Jurkat, Clone E6-1 (cell line): ENCODE data around the gene MT1X.
"Not testable (repeated sequence)": the region's sequence is repeated elsewhere in the genome, so short reads cannot be mapped to it uniquely, and the experiment has no call there.

Source experiments
- DNase-seq: peaks from one replicate; pipeline ENCODE4 v3.0.0-alpha.2; 2011; ENCODE audit warnings: low read depth, low spot score
- H3K4me3 ChIP-seq: 2 replicates; pipeline ENCODE4 v1.5.1; 2011; ENCODE audit warnings: mild to moderate bottlenecking, low read length, control low read depth, moderate library complexity

MT1X gene

GRCh38 chr16:56651586-56651985 lies 30.7 kb upstream of the MT1X start, which contains the start of gene MT1B:
Gene MT1B (plus strand): TSS chr16:56651886. CDS start chr16:56651954, 68 bp downstream.
- DNase-seq, result no peak
- H3K4me3 ChIP-seq, result no peak within 1 kb of the TSS

GRCh38 chr16:56652600-56652999 lies 29.7 kb upstream of the MT1X start:
- H3K4me3 ChIP-seq, result no peak overlapping the region
- DNase-seq, result no peak

GRCh38 chr16:56653218-56653617 lies 29.1 kb upstream of the MT1X start:
- DNase-seq, result no peak
- H3K4me3 ChIP-seq, result no peak overlapping the region

- H3K4me3 ChIP-seq, result peak within 1 kb of the TSS; percentile 50
- no peak for DNase-seq
Measured at GRCh38 chr16:56657555-56658326, 24.5 kb upstream of the MT1X start, which contains the start of gene MT1F. Gene MT1F (plus strand): TSS chr16:56657959. CDS start chr16:56658059, 100 bp downstream.

GRCh38 chr16:56658327-56658875 lies 23.9 kb upstream of the MT1X start:
- no peak overlapping the region; the same call in 1 of the 2 replicates for H3K4me3 ChIP-seq

GRCh38 chr16:56662357-56663354 lies 19.6 kb upstream of the MT1X start:
- no peak for DNase-seq

More at GRCh38 chr16:56658327-56658875, 23.9 kb upstream of the MT1X start:
- DNase-seq, result no peak

GRCh38 chr16:56664506-56664905 lies 17.8 kb upstream of the MT1X start:
- no peak for DNase-seq
- no peak overlapping the region for H3K4me3 ChIP-seq

More at GRCh38 chr16:56662357-56663354, 19.6 kb upstream of the MT1X start:
- H3K4me3 ChIP-seq, result no peak overlapping the region

GRCh38 chr16:56665286-56666261 lies 16.7 kb upstream of the MT1X start:
- DNase-seq, H3K4me3 ChIP-seq: not testable (repeated sequence)

- DNase-seq, result no peak
- no peak within 1 kb of the TSS for H3K4me3 ChIP-seq
Measured at GRCh38 chr16:56667581-56668571, 14.4 kb upstream of the MT1X start, which contains the start of gene MT1G. Gene MT1G (minus strand): TSS chr16:56668065. CDS start chr16:56667993, 72 bp downstream.

- no peak within 1 kb of the TSS for H3K4me3 ChIP-seq
- DNase-seq, result no peak
Measured at GRCh38 chr16:56669005-56669839, 13.0 kb upstream of the MT1X start, which contains the start of gene MT1H. Gene MT1H (plus strand): TSS chr16:56669814. CDS start chr16:56669885, 71 bp downstream.

- no peak overlapping the region for H3K4me3 ChIP-seq
- no peak for DNase-seq
Measured at GRCh38 chr16:56669840-56670619, 12.2 kb upstream of the MT1X start.

- no peak overlapping the region for H3K4me3 ChIP-seq
- no peak for DNase-seq
Measured at GRCh38 chr16:56670620-56670934, 11.7 kb upstream of the MT1X start.

GRCh38 chr16:56671691-56672090 lies 10.6 kb upstream of the MT1X start:
- not testable (repeated sequence) for DNase-seq, H3K4me3 ChIP-seq

- not testable (repeated sequence) for H3K4me3 ChIP-seq, DNase-seq
Measured at GRCh38 chr16:56672171-56672570, 10.1 kb upstream of the MT1X start.

GRCh38 chr16:56672761-56673536 lies 9.3 kb upstream of the MT1X start:
- no peak for DNase-seq
- H3K4me3 ChIP-seq, result no peak overlapping the region
